HG02885 (cell line): Measurements from ENCODE around the gene MMP25.
"Not testable (repeated sequence)": the region's sequence is repeated elsewhere in the genome, so short reads cannot be mapped to it uniquely, and the experiment has no call there.

Experiments
- ATAC-seq: cut with Tn5 transposase; IDR thresholded peaks from one replicate; pipeline ENCODE4 v1.9.1; 2021; ENCODE audit warnings: mild to moderate bottlenecking; ENCODE audit not compliant: unreplicated experiment, poor library complexity

MMP25 gene

GRCh38 chr16:3028716-3029319, 17.5 kb upstream of the MMP25 start:
- no peak for ATAC-seq

GRCh38 chr16:3029491-3030221, 16.7 kb upstream of the MMP25 start:
- no peak for ATAC-seq

- ATAC-seq: no peak
Measured at GRCh38 chr16:3030222-3031212, 15.8 kb upstream of the MMP25 start.

GRCh38 chr16:3032624-3033023, 13.7 kb upstream of the MMP25 start:
- no peak for ATAC-seq

GRCh38 chr16:3035289-3035971, 10.9 kb upstream of the MMP25 start:
- no peak for ATAC-seq

- no peak for ATAC-seq
Measured at GRCh38 chr16:3035972-3036725, 10.2 kb upstream of the MMP25 start.

GRCh38 chr16:3036726-3037315, 9.5 kb upstream of the MMP25 start, which contains the start of gene BICDL2:
Gene BICDL2, minus strand, starts transcription at chr16:3036944. Its CDS starts 1,448 bp downstream, at chr16:3035496.
- no peak for ATAC-seq

GRCh38 chr16:3038256-3038655, 8.1 kb upstream of the MMP25 start:
- no peak for ATAC-seq

- ATAC-seq: no peak
Measured at GRCh38 chr16:3038896-3039295, 7.5 kb upstream of the MMP25 start.

GRCh38 chr16:3042376-3042775, 4.0 kb upstream of the MMP25 start:
- no peak for ATAC-seq

GRCh38 chr16:3044708-3045107, 1.7 kb upstream of the MMP25 start:
- ATAC-seq: no peak

GRCh38 chr16:3046641-3047386, 453 bp downstream of the MMP25 start:
- ATAC-seq: no peak

- no peak for ATAC-seq
Measured at GRCh38 chr16:3047387-3047720, 993 bp downstream of the MMP25 start.

GRCh38 chr16:3049921-3050481, 3.6 kb downstream of the MMP25 start:
- ATAC-seq: no peak

GRCh38 chr16:3050487-3050886, 4.1 kb downstream of the MMP25 start:
- ATAC-seq: no peak

- no peak for ATAC-seq
Measured at GRCh38 chr16:3051009-3051408, 4.6 kb downstream of the MMP25 start.

GRCh38 chr16:3051494-3051893, 5.1 kb downstream of the MMP25 start:
- no peak for ATAC-seq

GRCh38 chr16:3052571-3053329, 6.4 kb downstream of the MMP25 start:
- not testable (repeated sequence) for ATAC-seq
